ENCODE measurements around the gene EFTUD2. TPM values are rescaled to one million over a fixed set of nuclear protein-coding genes. Genes with fewer than 3 reads are reported as not detected.

EFTUD2 gene
- total RNA-seq, 1 donor, result 72.7 TPM

DNA sequence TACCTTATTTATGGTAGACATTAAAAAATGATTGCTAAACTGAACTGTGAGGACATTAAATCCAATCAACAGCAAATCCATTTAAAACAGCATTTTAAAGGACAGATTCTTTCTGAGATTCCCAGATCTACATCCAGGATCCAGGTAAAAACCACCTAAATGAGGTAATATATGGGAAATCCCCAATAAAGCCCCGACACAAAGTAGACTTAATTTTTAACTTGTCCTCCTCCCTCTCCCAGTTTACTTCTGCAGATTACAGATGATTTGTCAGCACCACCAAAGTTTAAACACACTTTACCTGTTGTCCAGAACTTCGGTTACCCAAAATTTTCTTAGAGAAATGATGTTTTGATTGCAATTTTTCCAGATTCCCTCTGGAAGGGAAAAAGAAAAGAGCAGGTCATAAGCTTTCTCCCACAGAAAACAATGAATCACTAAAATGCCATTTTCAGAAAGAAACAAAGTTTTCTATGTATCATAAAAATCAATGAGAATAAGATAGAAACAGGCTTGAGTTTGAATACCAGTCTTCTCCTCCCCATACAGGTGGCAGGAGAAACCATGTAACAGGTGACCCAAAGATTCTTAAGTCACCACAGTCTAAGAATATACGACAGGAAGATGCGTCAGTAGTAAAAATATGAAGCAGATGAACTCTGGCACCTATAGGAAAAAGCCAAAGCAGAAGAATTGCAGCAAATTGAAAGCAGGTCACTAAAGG, 92.0 kb downstream of the EFTUD2 start:
- H3K36me3 ChIP-seq (ENCODE audit: insufficient read depth, low read length), result peaks cover 29% of the 10 kb centered on the region
- no peaks in the 10 kb centered on the region for H3K27me3 ChIP-seq (ENCODE audit: insufficient read depth, low read length)
- H3K27ac ChIP-seq (ENCODE audit: low read depth, low read length), result no peak overlapping the region
- peak; percentile 55 for DNase-seq (ENCODE audit: insufficient read length, low spot score, missing footprints)
- no peaks in the 10 kb centered on the region for H3K9me3 ChIP-seq (ENCODE audit: low read depth, low read length)
- no peaks in the 10 kb centered on the region for H4K20me1 ChIP-seq (ENCODE audit: insufficient read depth, low read length)
- no peak overlapping the region for H3K4me3 ChIP-seq (ENCODE audit: insufficient read depth, low read length)
- no peak overlapping the region for H3K4me2 ChIP-seq (ENCODE audit: insufficient read depth, low read length)
- TF ChIP-seq, protein P1, sequence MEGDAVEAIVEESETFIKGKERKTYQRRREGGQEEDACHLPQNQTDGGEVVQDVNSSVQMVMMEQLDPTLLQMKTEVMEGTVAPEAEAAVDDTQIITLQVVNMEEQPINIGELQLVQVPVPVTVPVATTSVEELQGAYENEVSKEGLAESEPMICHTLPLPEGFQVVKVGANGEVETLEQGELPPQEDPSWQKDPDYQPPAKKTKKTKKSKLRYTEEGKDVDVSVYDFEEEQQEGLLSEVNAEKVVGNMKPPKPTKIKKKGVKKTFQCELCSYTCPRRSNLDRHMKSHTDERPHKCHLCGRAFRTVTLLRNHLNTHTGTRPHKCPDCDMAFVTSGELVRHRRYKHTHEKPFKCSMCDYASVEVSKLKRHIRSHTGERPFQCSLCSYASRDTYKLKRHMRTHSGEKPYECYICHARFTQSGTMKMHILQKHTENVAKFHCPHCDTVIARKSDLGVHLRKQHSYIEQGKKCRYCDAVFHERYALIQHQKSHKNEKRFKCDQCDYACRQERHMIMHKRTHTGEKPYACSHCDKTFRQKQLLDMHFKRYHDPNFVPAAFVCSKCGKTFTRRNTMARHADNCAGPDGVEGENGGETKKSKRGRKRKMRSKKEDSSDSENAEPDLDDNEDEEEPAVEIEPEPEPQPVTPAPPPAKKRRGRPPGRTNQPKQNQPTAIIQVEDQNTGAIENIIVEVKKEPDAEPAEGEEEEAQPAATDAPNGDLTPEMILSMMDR (IDR thresholded peaks at IDR 0.05; ENCODE audit: extremely low read depth, low read depth, low read length), result no peak
- H3K4me1 ChIP-seq (ENCODE audit: insufficient read depth, low read length), result peaks cover 9% of the 10 kb centered on the region
- H2AFZ ChIP-seq (ENCODE audit: low read length), result no peak overlapping the region
- H3K79me2 ChIP-seq (ENCODE audit: insufficient read depth, low read length), result peaks cover 84% of the 10 kb centered on the region

DNA sequence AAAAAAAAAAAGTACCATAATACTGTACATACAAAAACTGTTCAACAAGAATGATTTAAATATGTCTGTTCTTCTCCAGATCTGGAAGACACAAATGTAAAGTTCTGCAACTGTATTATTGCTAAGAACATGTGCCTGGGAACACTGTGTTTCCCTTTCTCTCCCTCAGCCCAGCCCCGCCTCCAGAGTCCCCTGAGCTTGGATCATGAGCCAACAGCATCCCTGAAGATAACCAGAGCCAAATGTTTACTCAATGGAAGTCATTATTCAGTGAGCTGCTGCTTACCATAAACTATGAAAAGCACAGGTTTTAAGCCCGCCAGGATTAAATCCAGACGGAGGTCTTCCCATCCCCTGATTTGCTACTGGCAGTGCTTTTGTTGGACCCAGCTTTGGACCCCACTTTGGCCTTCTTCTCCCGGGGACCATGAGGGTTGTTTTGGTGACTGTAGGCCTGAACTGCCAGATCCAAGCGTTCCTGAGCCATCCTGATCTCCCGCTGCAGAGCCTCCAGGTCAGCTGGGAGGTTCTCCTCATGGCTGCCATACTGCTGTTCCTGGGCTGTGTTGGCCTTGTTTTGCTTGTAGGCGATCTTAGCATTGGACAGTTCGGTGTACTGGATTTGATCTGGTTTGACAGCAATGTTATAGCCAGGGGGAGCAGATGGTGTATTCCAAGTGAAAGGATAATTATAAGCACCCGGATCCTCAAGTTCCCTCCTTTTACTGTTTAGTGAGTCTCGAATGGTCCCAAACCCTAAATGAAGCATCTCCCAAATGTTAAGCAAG, 94.7 kb downstream of the EFTUD2 start:
- H3K4me3 ChIP-seq (ENCODE audit: insufficient read depth, low read length), result no peak overlapping the region
- no peak overlapping the region for H3K4me2 ChIP-seq (ENCODE audit: insufficient read depth, low read length)
- H3K4me1 ChIP-seq (ENCODE audit: insufficient read depth, low read length), result peaks cover 5% of the 10 kb centered on the region
- peak; percentile 62 for DNase-seq (ENCODE audit: insufficient read length, low spot score, missing footprints)
- H3K27ac ChIP-seq (ENCODE audit: low read depth, low read length), result no peak overlapping the region
- TF ChIP-seq, protein P1 (IDR thresholded peaks at IDR 0.05; ENCODE audit: extremely low read depth, low read depth, low read length), result no peak
- no peak overlapping the region for H2AFZ ChIP-seq (ENCODE audit: low read length)
- no peaks in the 10 kb centered on the region for H3K27me3 ChIP-seq (ENCODE audit: insufficient read depth, low read length)
- H3K79me2 ChIP-seq (ENCODE audit: insufficient read depth, low read length), result peaks cover 79% of the 10 kb centered on the region
- no peaks in the 10 kb centered on the region for H3K9me3 ChIP-seq (ENCODE audit: low read depth, low read length)
- peaks cover 29% of the 10 kb centered on the region for H3K36me3 ChIP-seq (ENCODE audit: insufficient read depth, low read length)
- no peaks in the 10 kb centered on the region for H4K20me1 ChIP-seq (ENCODE audit: insufficient read depth, low read length)

DNA sequence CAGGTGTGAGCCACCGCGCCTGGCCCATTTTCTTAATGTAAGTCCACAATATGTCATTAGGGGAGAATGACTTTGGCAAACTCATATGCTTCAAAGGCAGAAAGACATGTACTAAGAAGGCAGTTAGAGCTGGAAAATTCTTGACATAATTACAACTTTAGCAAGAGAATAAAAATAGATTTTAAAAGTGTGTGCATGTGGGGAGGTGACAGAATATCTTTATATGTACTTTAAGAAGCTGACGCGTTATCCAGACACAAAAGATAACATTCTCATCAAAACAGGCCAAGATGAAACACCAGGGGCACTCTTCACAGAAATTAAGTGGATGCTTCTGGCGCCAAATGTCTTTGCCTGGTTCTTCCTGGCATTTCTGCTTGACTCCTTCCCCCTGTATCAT, 97.4 kb downstream of the EFTUD2 start:
- H3K79me2 ChIP-seq (ENCODE audit: insufficient read depth, low read length), result peaks cover 54% of the 10 kb centered on the region
- no peak for DNase-seq (ENCODE audit: insufficient read length, low spot score, missing footprints)
- H4K20me1 ChIP-seq (ENCODE audit: insufficient read depth, low read length), result no peaks in the 10 kb centered on the region
- H3K9me3 ChIP-seq (ENCODE audit: low read depth, low read length), result no peaks in the 10 kb centered on the region
- H2AFZ ChIP-seq (ENCODE audit: low read length), result no peak overlapping the region
- no peaks in the 10 kb centered on the region for H3K4me1 ChIP-seq (ENCODE audit: insufficient read depth, low read length)
- TF ChIP-seq, protein P1 (IDR thresholded peaks at IDR 0.05; ENCODE audit: extremely low read depth, low read depth, low read length), result no peak
- no peak overlapping the region for H3K27ac ChIP-seq (ENCODE audit: low read depth, low read length)
- no peak overlapping the region for H3K4me2 ChIP-seq (ENCODE audit: insufficient read depth, low read length)
- H3K27me3 ChIP-seq (ENCODE audit: insufficient read depth, low read length), result no peaks in the 10 kb centered on the region
- H3K36me3 ChIP-seq (ENCODE audit: insufficient read depth, low read length), result peaks cover 39% of the 10 kb centered on the region
- H3K4me3 ChIP-seq (ENCODE audit: insufficient read depth, low read length), result no peak overlapping the region

Small RNA genes lying within 50 kb of the gene (small RNA-seq; reads per million reads assigned to genes)
- gene CCDC103 (not detected), gene MIR6783 (1.3 reads per million, percentile 42 among the genes with 10 or more reads in this experiment), gene RN7SL405P (not detected)

Other genes with a start within 250 kb of the EFTUD2 start
- gene MEIOC, start 243.0 kb downstream of the EFTUD2 start, total RNA-seq, result under 0.01 TPM in 1 of 2 replicates, not detected in the other
- 32.1 and 36.6 TPM in 2 replicates for gene CCDC43, start 209.7 kb downstream of the EFTUD2 start, total RNA-seq
- gene DBF4B, start 190.8 kb downstream of the EFTUD2 start, total RNA-seq, result 2.2 and 2.7 TPM in 2 replicates
- 0.36 and 0.59 TPM in 2 replicates for gene ADAM11, start 140.5 kb downstream of the EFTUD2 start, total RNA-seq
- 10.3 and 10.5 TPM in 2 replicates for gene GJC1, start 69.2 kb downstream of the EFTUD2 start, total RNA-seq
- gene HIGD1B, start 51.6 kb downstream of the EFTUD2 start, total RNA-seq, result not detected in 2 replicates
- gene GFAP, start 16.1 kb upstream of the EFTUD2 start, total RNA-seq, result under 0.01 TPM in 2 replicates
- 0.72 and 1.2 TPM in 2 replicates for gene KIF18B, start 48.3 kb upstream of the EFTUD2 start, total RNA-seq
- under 0.01 TPM in 1 of 2 replicates, not detected in the other for gene C1QL1, start 68.9 kb upstream of the EFTUD2 start, total RNA-seq
- 34.5 and 39.1 TPM in 2 replicates for gene DCAKD, start 152.2 kb upstream of the EFTUD2 start, total RNA-seq
- gene NMT1, start 161.9 kb upstream of the EFTUD2 start, total RNA-seq, result 51.8 and 66.6 TPM in 2 replicates
- 31.5 and 47.7 TPM in 2 replicates for gene PLCD3, start 233.1 kb upstream of the EFTUD2 start, total RNA-seq
- 4.7 and 6.2 TPM in 2 replicates for gene ACBD4, start 236.2 kb upstream of the EFTUD2 start, total RNA-seq
- 10.9 and 12.1 TPM in 2 replicates for gene HEXIM1, start 249.0 kb upstream of the EFTUD2 start, total RNA-seq